Natural killer cell treated with Interleukin-12 subunit alpha and Interleukin-12 subunit beta and Interleukin-15 and Interleukin-18, amount 100 ng/mL, for 72 hours (primary cell): Measurements from ENCODE around the gene NABP1. TPM values are rescaled to one million over a fixed set of nuclear protein-coding genes. Genes with fewer than 3 reads are reported as not detected.
"Not testable (repeated sequence)": the region's sequence is repeated elsewhere in the genome, so short reads cannot be mapped to it uniquely, and the experiment has no call there.

ENCODE experiments used
- ATAC-seq, 2 donors: fragments of 150-1000 bp; cut with Tn5 transposase in 1 of 2; sonication (Bioruptor Pico), chemical (Tn5 transposase) in 1 of 2; 2 replicates each; pipeline ENCODE4 v1.10.0; 2021
- DNase-seq: peaks from one replicate; pipeline ENCODE4 v3.0.0; 2022; ENCODE audit warnings: low spot score
- H3K27ac Mint-ChIP-seq, 2 donors: 1 replicate in 1 of 2; 2 replicates in 1 of 2; pipeline ENCODE4 v1.8.0; 2022; ENCODE audit warnings: mixed read lengths in 2 of 2, mild to moderate bottlenecking in 1 of 2, moderate library complexity in 1 of 2
- H3K27me3 Mint-ChIP-seq, 2 donors: 1 replicate in 1 of 2; 2 replicates in 1 of 2; pipeline ENCODE4 v1.8.0; 2022; ENCODE audit warnings: mixed read lengths in 2 of 2
- H3K36me3 Mint-ChIP-seq: one replicate; pipeline ENCODE4 v1.8.0; 2022; ENCODE audit warnings: mixed read lengths
- H3K4me1 Mint-ChIP-seq, 2 donors: 1 replicate in 1 of 2; 2 replicates in 1 of 2; pipeline ENCODE4 v1.8.0; 2022; ENCODE audit warnings: low read depth in 2 of 2, mixed read lengths in 2 of 2, mild to moderate bottlenecking in 1 of 2
- H3K4me3 Mint-ChIP-seq: one replicate; pipeline ENCODE4 v1.8.0; 2022; ENCODE audit warnings: mixed read lengths
- H3K9me3 Mint-ChIP-seq: 2 replicates; pipeline ENCODE4 v1.8.0; 2022; ENCODE audit warnings: mixed read lengths
- total RNA-seq, 2 donors: library from RNA; stranded (reverse); gene quantifications; one replicate each; pipeline ENCODE4 v1.2.3, GENCODE V29; 2022

The NABP1 gene
- total RNA-seq, 2 donors from 2014 or later, result 125 to 138 TPM

DNA sequence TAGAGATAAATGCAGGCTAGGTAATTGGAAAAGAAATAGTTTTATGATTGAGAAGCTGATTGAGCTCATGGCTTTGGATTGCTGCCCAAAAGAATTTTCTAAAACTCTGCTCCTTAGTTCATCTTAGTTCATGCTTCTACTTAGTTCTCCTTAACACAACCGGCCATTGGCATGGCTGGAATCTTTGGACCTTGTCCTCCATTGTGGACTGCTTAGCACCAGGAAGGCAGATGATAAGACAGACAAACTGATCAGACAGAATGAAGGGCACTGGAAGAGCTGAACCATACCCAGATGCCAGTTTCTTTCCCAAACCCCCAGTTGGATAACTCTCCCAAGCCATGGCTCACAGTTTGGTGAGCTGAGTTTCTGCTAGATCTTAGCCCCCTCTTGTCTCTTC, 36.3 kb upstream of the NABP1 start:
- peaks cover 0 to 3% of the 10 kb centered on the region in 2 donors for H3K27me3 Mint-ChIP-seq
- ATAC-seq (no peak), DNase-seq (no peak)
- peaks cover 40 to 54% of the 10 kb centered on the region in 2 donors for H3K4me1 Mint-ChIP-seq
- no peaks in the 10 kb centered on the region for H3K36me3 Mint-ChIP-seq
- no peaks in the 10 kb centered on the region for H3K9me3 Mint-ChIP-seq
- peak overlapping the region in 1 of 2 donors; percentile 27 for H3K27ac Mint-ChIP-seq
- H3K4me3 Mint-ChIP-seq, result no peak overlapping the region

DNA sequence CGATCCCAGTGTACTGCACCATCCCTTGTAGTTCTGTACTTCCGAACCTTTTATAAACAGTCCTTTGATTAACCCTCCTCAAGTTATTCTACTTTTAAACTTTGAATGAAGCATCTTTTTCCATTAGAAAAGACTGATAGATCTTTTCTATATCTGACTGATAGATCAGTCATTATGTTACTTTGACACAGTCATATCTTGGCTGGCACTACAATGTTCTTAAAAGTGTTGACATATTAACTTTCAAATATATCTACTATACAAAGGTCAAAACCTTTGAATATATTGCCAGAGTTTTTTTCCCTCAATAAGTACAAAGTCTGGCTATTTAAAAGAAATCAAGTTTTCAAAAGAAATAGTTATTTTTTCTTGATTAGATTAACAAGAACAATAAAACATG, 35.4 kb upstream of the NABP1 start:
- Mint-ChIP-seq H3K36me3 (no peaks in the 10 kb centered on the region), H3K27ac (peak overlapping the region in 1 of 2 donors; percentile 27), H3K9me3 (no peaks in the 10 kb centered on the region), H3K4me1 (peaks cover 32 to 44% of the 10 kb centered on the region in 2 donors), H3K27me3 (peaks cover 0 to 3% of the 10 kb centered on the region in 2 donors), H3K4me3 (peak overlapping the region; percentile 13)
- ATAC-seq (peak in 1 of 2 donors; percentile 52), DNase-seq (no peak)

GRCh38 chr2:191643429-191643828, 34.5 kb upstream of the NABP1 start:
- Mint-ChIP-seq H3K9me3 (no peaks in the 10 kb centered on the region), H3K36me3 (no peaks in the 10 kb centered on the region), H3K4me1 (peaks cover 23 to 35% of the 10 kb centered on the region in 2 donors), H3K27ac (no peak overlapping the region), H3K27me3 (peaks cover 0 to 3% of the 10 kb centered on the region in 2 donors), H3K4me3 (no peak overlapping the region)
- ATAC-seq (no peak), DNase-seq (no peak)

DNA sequence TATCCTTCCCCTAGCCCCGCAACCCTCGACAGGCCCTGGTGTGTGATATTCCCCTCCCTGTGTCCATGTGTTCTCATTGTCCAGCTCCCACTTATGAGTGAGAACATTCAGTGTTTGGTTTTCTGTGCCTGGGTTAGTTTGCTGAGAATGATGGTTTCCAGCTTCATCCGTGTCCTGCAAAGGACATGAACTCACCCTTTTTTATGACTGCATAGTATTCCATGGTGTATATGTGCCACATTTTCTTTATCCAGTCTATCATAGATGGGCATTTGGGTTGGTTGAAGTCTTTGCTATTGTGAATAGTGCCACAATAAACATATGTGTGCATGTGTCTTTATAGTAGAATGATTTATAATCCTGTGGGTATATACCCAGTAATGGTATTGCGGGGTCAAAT, 33.3 kb upstream of the NABP1 start:
- H3K4me1 Mint-ChIP-seq, result peaks cover 16 to 26% of the 10 kb centered on the region in 2 donors
- not testable (repeated sequence) for H3K27ac Mint-ChIP-seq

DNA sequence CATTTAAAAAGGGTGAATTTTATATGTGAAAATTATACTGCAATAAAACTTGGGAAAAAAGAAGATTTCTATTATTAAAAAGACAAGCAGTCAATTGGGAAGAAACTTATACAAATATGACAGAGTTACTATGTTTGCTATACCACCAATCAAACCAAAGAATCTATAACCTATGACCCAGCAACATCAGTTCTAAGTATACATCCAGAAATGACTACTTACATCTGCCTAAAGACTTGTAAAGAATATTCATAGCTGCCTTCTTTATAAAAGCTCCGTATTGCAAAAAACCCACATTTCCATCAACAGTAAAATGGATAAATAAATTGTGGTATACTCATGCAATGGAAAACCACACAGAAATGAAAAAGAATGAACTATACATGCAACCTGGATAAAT, 32.9 kb upstream of the NABP1 start:
- no peak for ATAC-seq

More for the DNA sequence above, 33.3 kb upstream of the NABP1 start:
- H3K36me3 Mint-ChIP-seq, ATAC-seq, H3K27me3 Mint-ChIP-seq, H3K9me3 Mint-ChIP-seq, DNase-seq, H3K4me3 Mint-ChIP-seq: not testable (repeated sequence)

GRCh38 chr2:191645434-191646162, 32.3 kb upstream of the NABP1 start:
- Mint-ChIP-seq H3K4me3 (no peak overlapping the region), H3K36me3 (no peaks in the 10 kb centered on the region), H3K27ac (peak overlapping the region in 1 of 2 donors; percentile 6), H3K4me1 (peaks cover 13 to 24% of the 10 kb centered on the region in 2 donors), H3K9me3 (no peaks in the 10 kb centered on the region), H3K27me3 (peaks cover 0 to 3% of the 10 kb centered on the region in 2 donors)
- ATAC-seq (no peak), DNase-seq (no peak)

More for the DNA sequence above, 32.9 kb upstream of the NABP1 start:
- DNase-seq, result no peak
- Mint-ChIP-seq H3K9me3 (no peaks in the 10 kb centered on the region), H3K27ac (no peak overlapping the region), H3K36me3 (no peaks in the 10 kb centered on the region), H3K4me3 (no peak overlapping the region), H3K27me3 (peaks cover 0 to 3% of the 10 kb centered on the region in 2 donors), H3K4me1 (peaks cover 16 to 26% of the 10 kb centered on the region in 2 donors)

DNA sequence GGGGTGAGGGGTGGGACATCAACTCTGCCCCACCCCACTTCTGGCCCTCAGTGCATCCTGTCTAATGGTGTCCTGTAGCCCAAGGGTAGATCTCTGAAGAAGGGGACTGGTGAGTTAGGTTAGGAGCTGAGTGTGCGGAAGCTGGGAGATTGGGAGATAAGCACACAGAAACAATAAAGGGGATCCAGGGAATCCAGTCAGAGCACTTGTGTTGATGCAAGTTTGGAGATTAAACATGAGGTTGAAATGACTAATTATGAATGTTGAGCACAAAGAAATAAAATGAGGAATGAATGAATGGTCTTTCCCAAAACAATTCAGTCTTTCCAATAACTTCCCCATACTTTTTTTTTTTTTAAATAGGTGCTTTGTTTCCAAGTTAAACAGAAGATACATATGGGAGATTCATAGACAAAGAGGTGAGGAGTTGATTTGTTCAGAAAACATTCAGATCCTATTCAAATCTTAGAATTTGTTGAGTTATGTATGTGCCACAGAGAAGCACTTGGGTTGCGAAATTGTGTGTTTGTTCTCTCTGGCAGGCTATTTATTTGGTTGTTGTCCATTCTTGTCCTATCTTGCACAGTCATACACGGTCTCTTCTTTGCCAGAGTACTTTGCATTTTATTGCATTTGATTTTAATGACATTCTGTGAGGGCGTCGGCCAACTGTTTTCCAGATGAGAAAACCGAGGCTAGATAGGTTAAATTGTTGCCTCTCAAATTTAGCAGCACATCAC, 31.6 kb upstream of the NABP1 start:
- Mint-ChIP-seq H3K36me3 (no peaks in the 10 kb centered on the region), H3K4me1 (peaks cover 16 to 27% of the 10 kb centered on the region in 2 donors), H3K27me3 (peaks cover 0 to 3% of the 10 kb centered on the region in 2 donors), H3K9me3 (peaks cover 2% of the 10 kb centered on the region), H3K4me3 (no peak overlapping the region), H3K27ac (peak overlapping the region in 1 of 2 donors; percentile 6)
- ATAC-seq (no peak), DNase-seq (no peak)

DNA sequence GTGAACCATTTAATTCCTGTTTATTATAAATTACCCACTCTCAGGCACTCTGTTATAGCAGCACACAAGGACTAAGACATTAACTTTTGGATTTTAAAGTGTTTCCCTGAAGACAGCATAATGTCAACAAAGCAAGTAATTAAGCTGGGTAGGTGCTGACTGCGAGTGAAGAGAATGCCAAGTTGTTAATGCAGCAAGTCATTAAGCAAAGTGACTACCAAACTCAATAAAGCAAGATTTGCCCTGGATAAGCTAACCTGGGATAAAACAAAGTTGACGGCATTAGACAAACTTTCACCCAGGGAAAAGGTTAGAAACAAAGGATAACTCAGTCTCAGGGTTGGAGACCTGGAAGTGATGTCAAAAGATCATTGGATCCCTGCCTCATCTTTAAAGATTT, 28.4 kb upstream of the NABP1 start:
- Mint-ChIP-seq H3K27me3 (peaks cover 0 to 3% of the 10 kb centered on the region in 2 donors), H3K27ac (no peak overlapping the region), H3K4me1 (peaks cover 14 to 25% of the 10 kb centered on the region in 2 donors), H3K36me3 (no peaks in the 10 kb centered on the region), H3K9me3 (peaks cover 2% of the 10 kb centered on the region), H3K4me3 (no peak overlapping the region)
- DNase-seq (no peak), ATAC-seq (no peak)

GRCh38 chr2:191650896-191651773, 26.8 kb upstream of the NABP1 start:
- peaks cover 11 to 16% of the 10 kb centered on the region in 2 donors for H3K4me1 Mint-ChIP-seq
- peaks cover 2% of the 10 kb centered on the region for H3K9me3 Mint-ChIP-seq
- H3K27me3 Mint-ChIP-seq, result peaks cover 0 to under 1% of the 10 kb centered on the region in 2 donors
- peak; percentile 82 to 94 for ATAC-seq
- H3K27ac Mint-ChIP-seq, result peak overlapping the region; percentile 46 to 69
- no peaks in the 10 kb centered on the region for H3K36me3 Mint-ChIP-seq
- DNase-seq, result no peak
- H3K4me3 Mint-ChIP-seq, result peak overlapping the region; percentile 54

DNA sequence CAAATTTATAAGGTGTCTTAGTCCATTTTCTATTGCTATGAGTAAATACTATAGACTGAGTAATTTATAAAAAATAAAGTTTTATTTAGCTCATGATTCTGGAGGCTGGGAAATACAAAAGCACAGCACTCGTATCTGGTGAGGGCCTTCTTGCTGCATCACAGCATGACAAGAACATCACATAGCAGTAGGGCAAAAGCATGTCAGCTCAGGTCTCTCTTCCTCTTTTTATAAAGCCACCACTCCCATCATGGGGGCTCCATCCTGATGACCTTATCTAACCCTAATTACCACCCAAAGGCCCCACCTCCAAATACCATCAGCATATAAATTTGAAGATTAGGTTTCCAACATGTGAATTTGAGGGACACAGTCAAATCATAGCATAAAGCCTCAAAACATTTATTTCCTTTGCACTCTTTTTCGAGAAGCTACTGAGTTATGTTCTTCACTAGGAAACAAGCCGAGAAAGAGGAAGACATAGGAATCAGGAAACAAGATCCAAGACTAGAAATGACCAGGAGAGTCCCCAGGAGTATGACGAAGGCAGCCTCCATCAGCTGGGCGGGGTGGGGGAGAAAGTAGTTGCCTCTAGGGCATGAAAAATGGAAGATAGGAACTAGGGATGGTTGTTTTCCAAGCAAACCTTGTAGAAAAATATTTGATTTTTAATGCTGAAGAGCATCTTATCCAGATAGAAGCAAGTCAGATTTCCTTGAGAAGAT, 24.1 kb upstream of the NABP1 start:
- Mint-ChIP-seq H3K27me3 (no peaks in the 10 kb centered on the region), H3K9me3 (peaks cover 7% of the 10 kb centered on the region), H3K36me3 (peaks cover 7% of the 10 kb centered on the region), H3K4me1 (peaks cover 22 to 23% of the 10 kb centered on the region in 2 donors), H3K4me3 (no peak overlapping the region), H3K27ac (no peak overlapping the region)
- no peak for DNase-seq
- ATAC-seq, result no peak

DNA sequence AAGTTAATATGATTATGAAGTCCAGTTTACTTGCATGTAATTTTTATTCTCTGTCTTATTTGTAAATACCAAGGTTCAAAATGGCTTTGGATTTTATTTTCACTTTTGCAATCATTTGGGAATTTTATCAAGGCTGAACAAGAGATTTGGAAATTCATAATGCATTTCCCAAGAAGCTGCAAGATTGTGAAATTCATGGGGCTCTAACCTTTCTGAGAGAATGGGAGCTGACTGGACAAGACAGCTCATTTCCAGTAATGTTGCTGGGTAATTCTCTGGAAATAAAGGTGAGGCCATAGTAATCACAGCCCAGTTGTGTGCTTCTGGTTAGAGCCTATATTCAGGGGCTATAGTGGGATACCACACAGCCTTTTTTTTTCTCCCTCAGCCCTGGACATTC, 21.5 kb upstream of the NABP1 start:
- Mint-ChIP-seq H3K27me3 (no peaks in the 10 kb centered on the region), H3K9me3 (peaks cover 5% of the 10 kb centered on the region), H3K27ac (no peak overlapping the region), H3K4me3 (no peak overlapping the region), H3K36me3 (peaks cover 12% of the 10 kb centered on the region), H3K4me1 (peaks cover 24 to 26% of the 10 kb centered on the region in 2 donors)
- ATAC-seq, result no peak
- DNase-seq, result no peak

- Mint-ChIP-seq H3K27me3 (no peaks in the 10 kb centered on the region), H3K4me3 (no peak overlapping the region), H3K36me3 (peaks cover 12% of the 10 kb centered on the region), H3K4me1 (peaks cover 24 to 25% of the 10 kb centered on the region in 2 donors), H3K27ac (no peak overlapping the region), H3K9me3 (peaks cover 5% of the 10 kb centered on the region)
- no peak for DNase-seq
- ATAC-seq, result no peak
Observed at GRCh38 chr2:191656792-191657191, 21.1 kb upstream of the NABP1 start.

- peak overlapping the region; percentile 26 to 45 for H3K27ac Mint-ChIP-seq
- DNase-seq (no peak), ATAC-seq (peak in 1 of 2 donors; percentile 70)
- peaks cover 12% of the 10 kb centered on the region for H3K36me3 Mint-ChIP-seq
- H3K4me3 Mint-ChIP-seq, result peak overlapping the region; percentile 40
- peaks cover 5% of the 10 kb centered on the region for H3K9me3 Mint-ChIP-seq
- no peaks in the 10 kb centered on the region for H3K27me3 Mint-ChIP-seq
- peaks cover 27% of the 10 kb centered on the region in 2 donors for H3K4me1 Mint-ChIP-seq
Observed at GRCh38 chr2:191657977-191658376, 20.0 kb upstream of the NABP1 start.
